HCEC 1CT (cell line): Measurements from ENCODE around the gene CHAT.

Experiments
- DNase-seq: peaks from one replicate; pipeline ENCODE4 v3.0.0-alpha.2; 2017

The CHAT gene

DNA sequence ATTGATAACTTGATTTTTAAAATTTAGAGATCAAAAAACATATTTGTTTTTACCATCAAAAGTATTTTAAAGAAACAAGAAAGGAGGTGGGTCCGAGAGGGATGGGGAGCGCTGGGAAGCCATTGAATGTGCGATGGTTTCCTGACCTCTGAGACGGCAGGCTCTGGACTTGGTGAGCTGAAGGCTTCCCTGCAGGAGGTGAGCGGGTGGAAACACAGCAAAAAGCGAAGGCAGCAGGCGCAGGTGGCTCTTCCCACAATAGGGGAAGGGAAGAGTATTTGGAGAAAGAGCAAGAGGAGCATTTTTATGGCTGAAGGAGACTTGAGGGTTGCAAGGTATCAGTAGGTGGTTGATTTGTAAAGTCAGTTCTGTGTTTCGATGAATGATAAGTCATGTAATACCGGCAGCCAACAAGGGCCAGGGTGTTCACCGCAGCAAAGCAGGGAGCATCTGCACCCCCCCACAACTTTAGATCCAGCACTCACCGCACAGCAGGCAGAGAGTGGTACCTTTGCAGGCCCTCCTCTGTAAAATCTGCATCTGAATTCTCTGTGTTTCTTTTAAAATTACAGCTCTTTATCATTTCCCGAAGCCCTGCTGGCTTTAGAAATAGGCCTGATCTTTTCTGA lies 76.2 kb downstream of the CHAT start:
- DNase-seq: no peak

DNA sequence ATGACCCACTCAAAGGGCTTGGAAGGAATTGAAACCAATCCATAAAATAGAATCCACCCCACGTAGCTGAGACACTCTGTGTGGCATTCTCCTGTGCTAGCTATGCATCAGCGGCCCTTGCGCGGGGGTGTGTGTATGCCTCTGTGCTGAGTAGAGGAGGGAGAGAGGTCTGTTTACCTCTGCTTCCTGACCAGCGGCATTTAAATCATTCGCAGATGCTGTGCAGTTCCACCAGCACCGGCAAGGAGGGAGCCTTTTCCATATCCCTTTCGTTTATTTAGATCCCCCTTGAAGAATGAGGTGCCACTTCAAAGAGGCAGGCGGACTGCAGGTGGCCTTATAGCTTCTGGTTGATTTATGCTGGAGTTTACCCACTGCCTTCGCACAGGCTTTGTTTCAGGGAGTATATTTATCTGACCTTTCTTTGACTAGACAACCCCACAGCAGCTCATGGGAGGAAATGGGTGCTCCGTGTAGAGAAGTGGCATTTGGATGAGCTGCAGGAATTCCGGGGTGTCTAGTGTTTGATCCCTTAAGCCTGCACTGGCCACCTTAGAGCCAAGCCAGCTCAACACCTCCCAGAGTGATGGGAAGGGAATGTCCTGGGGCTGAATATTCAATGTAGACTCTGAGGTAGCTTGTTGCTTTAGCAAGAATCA lies 77.0 kb downstream of the CHAT start:
- no peak for DNase-seq

DNA sequence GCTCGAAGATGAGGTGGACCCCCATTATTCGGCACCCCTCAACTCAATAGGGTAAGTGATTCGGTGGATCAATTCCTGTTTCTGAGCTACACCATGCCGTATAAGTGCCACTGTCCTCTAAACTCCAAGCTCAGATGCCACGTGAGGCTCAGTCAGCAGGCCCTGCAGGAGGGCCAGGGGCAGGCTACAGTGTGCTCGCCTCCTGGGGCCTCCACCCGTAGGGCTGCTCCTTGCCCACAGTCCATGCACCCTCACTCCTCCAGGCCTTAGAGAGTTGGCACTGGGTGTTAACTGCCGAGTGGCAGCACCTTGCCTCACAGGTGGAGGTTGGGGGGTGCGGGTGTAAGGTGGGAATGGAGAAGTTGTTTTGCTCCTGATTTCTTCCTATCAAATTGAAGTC lies 77.8 kb downstream of the CHAT start:
- no peak for DNase-seq

DNA sequence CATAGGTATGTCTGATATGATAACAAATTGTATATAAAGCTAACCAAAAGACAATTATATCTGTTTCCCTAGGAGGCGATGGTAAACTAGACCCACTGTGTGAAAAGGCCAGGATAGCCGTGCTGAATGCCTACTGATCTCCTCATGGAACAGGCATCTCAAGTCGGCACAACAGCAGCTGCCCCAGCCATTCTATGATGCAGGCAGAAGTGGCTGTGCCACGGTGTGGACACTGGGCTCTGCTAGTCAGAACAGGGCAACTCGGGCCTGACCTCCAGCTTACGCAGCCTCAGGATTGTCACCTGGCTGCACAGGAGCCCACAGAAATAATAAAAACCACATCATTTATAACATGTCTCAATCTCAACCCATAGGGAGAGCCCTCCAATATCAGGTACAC lies 80.6 kb downstream of the CHAT start:
- DNase-seq: no peak

DNA sequence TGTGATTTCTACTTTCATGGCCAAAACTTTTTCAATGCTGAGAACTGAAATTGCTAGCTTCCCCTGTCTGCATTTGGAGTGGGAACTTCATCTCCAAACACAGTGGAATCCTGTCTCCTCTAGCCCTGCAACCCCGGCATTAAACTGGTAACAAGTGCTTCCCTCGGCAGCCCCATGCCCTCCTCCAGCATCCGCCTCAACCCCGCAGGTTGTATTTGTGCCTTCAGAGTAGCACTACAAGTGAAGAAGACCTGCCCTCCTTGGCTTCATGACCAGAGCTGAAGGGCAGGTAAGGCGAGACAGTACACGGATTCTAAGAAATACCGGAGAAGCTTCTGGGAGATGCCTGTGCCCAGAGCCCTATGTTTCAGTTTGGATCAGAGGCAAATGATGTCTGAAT lies 82.5 kb downstream of the CHAT start:
- no peak for DNase-seq

DNA sequence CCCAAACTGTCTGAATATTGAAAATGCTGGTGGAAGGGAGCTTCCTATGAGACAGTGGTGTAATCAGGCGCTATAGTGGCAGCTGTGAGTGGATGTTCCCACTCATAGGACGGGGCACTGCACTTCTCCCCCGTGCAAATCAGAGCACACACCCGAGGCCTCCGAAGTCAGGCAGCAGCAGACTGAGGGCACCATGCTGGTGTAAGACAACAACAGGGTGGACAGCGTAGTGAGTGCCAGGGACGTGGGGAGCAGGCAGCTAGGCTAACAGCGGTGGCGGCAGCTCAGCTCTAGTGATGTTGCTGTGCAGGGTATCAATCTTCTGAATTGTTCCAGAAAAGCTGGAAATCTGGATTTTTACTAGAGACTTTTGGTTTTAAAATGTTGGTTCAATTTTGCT lies 84.8 kb downstream of the CHAT start:
- no peak for DNase-seq

DNA sequence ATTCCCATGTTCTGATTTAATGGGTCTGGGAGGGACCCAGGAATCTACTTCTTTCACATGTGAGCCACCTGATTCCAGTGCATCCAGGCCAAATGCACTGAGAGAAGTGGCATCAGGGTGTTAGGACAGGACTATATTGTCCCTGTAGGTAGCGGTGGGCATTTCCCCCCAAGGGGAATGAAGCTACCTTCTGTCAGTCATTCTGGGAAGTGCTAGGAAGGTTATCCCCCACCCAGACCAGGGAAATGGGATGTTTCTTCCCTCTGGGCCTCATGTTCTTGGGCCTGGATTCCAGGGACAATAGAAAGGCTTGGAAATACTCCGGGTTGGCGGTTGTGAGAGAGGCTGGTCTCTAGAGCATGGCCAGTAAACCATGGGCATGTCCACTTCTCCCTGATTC lies 86.4 kb downstream of the CHAT start:
- no peak for DNase-seq

DNA sequence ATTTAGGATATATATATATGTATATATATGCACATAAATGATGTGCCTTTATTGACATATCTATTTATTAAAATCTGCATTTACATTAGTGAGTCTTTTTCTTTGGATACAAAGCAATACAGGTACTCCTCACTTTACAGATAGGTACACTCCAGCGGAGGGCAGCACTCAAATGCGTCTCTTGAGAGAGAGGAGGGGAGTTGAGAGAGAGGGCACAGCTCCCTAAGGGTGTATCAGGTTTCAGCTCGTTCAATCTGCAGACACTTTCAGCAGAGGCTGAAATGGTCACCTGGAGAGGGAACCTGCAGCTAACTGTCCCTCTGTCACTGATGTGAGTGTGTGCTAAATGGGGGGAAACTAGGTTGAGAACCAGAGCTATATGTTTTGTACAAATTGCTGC lies 87.2 kb downstream of the CHAT start:
- DNase-seq: no peak

DNA sequence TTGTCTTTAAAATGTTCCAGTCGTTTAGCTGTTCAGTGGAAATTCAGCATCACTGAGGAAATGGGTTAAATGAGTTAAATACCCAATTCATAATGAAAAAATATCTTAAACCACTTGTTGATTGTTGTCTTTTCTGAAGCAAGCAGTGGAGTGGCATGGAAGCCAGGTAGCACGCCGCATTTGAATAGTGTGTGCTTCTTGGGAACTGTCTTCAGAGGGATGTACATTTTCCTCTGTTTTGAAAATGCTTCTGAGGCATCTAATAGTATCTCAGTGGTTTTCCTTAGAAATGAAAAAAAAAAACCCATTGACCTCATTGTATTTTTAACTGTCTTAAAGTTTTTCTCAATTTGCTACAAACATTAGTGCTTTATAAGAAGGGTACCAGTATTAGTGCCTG lies 93.7 kb downstream of the CHAT start:
- DNase-seq: no peak

DNA sequence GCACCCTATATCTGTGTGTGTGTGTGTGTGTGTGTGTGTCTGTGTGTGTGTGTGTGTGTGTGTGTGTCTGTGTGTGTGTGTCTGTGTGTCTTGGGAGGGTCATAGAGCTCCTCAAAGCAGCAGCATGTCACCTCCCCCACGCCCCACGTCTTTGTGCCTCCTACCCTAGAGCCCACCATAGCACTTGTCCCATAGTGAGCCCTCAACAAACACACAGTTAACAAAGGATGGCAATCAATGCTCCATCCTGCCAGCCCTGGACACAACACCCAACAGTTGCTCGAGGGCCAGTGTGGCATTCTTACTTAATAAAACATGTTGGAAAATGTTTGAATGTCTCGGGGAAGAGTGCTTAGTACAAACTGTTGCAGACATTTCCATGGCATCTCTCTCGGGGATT lies 96.1 kb downstream of the CHAT start:
- no peak for DNase-seq

DNA sequence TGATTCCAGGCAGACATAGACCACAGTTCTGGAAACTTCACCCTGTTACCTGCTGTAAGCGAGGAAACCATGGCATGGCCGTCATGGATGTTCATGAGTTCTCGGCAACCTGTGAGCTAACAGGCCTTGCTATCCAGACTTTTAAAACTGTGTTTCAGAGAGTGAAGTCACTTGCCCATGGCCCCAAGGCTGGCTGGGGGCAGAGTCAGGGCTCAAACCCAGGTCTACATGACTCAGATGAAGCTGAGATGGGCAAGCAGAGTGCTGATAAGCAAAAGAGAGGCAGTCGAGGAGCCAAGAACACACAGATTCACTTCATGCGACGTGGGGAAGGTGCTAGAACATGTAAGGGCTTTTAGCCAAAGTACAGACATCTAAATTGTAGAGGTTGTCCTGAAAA lies 97.1 kb downstream of the CHAT start:
- no peak for DNase-seq

DNA sequence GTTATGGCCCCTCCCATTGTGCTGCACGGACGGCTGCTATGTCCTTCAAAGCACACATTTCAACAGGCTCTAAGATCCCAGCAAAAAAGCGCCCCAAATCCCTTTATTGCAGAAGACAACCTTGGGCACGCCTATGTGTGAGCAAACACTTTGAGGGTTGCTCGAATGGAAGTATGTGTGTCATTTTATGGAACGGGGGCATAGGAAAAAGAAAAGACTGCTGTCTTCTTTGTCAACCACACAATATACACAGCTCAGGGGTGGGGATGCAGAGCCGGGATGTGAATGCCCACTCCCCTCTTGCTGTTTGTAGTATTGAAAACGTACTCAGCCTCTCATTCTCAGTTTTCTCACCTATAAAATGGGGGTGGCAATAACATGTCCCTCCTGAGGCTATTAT lies 97.6 kb downstream of the CHAT start:
- DNase-seq: no peak

DNA sequence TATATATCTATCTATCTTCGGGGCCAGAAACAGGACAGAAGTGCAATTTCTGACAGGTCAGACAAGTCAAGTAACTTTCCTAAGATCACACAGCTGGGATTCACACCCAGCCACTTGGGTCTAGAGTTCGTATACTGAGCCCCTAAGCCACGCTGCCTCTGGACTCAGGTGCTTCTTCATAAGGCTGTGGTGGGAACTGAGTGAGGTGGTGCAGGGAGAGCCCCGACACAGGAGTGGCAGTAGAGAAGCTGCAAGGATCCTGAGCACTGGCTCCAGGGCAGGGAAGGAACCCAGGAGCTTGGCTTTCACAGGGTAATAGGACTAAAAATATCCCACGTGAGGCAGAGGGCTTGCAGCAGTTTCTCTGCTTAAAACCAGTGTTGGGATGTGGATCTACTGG lies 99.4 kb downstream of the CHAT start:
- no peak for DNase-seq
